GM21367 (cell line): ENCODE data around the gene IRAK3.
A peak's percentile ranks its signal among the peaks of the same experiment; 100 is the strongest.

ENCODE experiments used
- ATAC-seq: cut with Tn5 transposase; IDR thresholded peaks from one replicate; pipeline ENCODE4 v1.9.1; 2021; ENCODE audit not compliant: unreplicated experiment

The IRAK3 gene, protein sequence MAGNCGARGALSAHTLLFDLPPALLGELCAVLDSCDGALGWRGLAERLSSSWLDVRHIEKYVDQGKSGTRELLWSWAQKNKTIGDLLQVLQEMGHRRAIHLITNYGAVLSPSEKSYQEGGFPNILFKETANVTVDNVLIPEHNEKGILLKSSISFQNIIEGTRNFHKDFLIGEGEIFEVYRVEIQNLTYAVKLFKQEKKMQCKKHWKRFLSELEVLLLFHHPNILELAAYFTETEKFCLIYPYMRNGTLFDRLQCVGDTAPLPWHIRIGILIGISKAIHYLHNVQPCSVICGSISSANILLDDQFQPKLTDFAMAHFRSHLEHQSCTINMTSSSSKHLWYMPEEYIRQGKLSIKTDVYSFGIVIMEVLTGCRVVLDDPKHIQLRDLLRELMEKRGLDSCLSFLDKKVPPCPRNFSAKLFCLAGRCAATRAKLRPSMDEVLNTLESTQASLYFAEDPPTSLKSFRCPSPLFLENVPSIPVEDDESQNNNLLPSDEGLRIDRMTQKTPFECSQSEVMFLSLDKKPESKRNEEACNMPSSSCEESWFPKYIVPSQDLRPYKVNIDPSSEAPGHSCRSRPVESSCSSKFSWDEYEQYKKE

DNA sequence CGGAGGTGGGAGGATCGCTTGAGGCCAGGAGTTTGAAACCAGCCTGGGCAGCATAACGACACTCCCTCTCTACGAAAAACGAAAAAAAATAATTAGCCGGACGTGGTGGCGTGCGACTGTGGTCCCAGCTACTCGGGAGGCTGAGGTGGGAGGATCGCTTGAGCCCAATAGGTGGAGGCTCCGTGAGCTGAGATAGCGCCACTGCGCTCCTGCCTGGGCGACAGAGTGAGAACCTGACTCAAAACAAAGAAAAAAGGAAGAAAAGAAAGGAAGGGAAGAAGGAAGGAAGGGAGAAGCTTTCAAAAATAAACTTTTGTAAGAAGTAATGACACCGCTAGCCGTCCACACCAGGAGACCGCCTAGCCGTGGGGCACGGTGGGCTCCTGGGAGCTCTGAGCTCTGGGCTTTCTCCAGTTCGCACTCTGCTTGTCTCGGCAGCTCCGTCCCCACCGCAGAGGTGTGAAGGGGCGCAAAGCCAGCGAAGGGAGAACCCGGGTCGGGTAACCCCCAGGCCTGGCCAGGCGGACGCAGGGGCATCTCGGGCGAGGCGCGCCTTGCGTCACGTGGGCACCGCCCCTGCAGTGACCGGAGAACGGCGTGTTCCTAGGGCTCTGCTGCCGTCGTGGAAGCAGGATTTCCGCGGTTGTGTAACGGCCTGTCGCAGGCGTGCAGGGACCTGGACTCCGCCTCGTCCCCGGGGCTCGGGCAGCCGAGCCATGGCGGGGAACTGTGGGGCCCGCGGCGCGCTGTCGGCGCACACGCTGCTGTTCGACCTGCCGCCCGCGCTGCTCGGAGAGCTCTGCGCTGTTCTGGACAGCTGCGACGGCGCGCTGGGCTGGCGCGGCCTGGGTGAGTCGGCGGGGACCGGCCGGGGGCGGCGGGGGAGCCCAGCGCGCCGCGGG lies at the start of gene IRAK3:
Gene IRAK3 (plus strand): TSS at position 631 of the 902 bp plus-strand sequence. CDS start 86 bp downstream, at position 717.
- peak; percentile 48 for ATAC-seq

DNA sequence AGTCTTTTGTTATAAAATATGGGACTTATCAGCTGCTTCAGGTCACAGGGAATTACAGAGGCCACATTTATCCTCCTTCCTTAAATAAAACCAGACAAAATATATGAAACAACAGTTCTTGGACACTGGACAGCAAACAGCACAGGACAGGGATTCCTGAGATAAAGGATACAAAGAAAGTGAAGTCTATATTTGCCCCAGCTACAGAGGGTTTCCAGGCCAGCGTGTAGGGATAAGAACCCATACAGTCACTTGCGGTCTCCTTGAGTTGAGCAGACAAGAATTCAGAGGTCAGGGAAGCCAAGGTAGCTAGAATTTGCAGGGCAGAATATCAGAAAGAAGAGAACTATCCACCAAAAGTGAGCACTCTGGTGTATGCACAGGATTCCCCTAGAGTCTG lies 49.7 kb upstream of the IRAK3 start:
- no peak for ATAC-seq

DNA sequence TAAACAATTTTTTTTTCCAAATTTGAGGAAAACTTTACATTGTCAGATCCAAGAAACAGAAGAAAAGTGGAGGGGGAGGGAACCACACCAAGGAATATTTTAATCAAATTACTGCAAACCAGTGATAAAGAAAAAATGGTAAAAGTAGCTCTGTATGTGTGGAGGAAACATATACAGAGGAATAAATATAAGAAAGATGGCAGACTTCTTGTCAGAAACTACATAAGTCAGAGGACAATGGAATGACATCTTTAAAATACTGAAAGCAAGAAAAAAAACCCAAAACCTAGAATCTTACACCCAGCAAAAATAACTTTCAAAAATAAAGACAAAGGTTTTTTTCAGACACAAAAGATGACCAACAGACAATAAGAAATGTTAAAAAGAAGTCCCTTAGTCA lies 48.3 kb upstream of the IRAK3 start:
- ATAC-seq, result no peak

DNA sequence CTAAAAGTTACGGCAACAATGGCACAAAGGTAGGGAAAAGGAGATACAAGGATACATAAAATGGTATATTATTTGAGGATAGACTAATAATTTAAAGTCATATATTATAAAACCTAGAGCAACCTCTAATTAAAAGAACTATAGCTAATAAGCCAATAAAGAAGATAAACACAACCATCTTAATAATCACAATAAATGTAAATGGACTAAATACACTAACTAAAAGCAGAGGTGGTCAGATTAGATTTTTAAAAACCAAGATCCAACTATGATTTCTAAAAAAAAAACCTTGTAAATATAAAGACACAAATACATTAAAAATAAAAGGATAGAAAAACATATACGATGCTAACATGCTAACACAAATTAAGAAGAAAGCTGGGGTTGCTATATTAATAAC lies 47.7 kb upstream of the IRAK3 start:
- no peak for ATAC-seq

DNA sequence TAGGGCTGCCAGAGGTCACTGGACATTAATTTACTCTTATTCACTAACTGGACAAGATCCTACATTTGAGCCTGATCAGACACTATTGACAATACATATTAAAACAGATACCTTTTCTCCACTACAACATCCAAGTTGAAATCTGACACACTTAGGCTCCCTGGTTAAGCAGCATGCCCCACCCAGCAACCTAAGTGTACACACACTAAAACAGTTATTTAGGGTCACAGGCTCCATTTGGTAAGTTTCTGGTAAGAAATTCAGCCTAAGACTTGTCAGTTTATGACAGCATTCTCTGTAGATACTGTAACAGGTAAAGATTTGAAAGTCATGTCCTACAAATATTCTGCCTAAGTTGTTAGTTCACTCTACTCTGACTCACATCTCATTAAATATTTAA lies 46.2 kb upstream of the IRAK3 start:
- ATAC-seq, result no peak

DNA sequence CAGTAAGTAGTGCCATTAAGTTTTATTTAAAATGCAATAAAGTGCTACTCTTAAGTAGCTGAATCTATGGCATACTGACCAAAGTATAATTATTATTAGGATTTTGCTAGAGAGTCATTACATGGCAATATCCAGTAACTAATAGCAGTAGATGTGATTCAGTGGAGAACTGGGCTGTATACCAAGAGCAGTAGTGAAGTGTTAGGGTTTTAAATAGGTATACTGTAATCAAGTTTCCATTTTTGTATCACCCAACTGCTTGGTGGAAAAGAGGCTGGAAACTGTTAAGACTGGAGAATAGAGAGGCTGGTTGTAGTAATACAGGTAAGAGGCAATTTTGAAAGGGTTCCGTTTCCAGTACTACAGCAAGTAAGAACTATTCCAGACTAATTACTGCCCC lies 45.1 kb upstream of the IRAK3 start:
- ATAC-seq, result no peak

DNA sequence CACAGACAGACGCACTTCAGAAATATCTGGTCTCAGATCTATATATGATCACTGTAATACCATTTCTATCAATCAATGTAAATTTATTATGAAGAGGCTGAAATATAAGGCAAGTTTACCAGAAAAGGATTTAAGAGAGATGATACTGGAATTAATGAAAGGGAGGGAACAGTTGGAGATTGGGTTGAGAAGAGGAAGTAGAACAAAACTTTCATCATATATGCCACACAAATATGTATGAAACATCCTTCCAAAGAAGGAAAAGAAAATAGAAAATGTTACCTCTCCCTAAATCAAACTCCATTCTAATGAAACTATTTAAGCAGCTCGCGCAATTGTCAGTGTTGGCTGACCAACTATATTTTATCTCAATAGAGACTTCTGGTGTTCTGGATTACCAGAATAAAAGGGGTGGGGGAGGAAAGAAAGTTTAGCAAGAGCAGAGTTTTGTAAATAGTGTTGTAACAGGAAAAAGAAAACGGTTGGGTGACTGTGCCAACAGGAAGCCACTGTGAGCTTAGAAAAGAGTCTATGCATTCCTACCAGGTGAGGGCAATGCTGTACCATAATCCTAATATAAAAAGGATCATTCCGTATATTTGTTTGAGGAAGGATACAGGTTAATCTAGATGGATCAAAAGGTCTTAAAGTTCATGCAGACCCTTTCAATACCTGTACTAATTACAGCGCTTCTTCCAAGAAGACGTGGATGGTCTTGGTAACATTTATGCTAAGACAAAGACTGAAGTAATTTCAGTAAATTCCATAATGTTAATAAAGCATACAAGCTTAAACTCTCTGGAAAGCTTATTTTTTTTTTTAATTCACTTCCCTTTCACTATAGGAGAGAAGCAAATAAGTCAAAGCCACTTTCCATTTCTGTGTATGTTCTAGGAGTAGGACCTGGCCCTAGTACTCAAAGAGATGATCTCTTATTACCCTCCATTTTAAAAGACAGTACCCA lies 43.9 kb upstream of the IRAK3 start:
- ATAC-seq, result no peak

DNA sequence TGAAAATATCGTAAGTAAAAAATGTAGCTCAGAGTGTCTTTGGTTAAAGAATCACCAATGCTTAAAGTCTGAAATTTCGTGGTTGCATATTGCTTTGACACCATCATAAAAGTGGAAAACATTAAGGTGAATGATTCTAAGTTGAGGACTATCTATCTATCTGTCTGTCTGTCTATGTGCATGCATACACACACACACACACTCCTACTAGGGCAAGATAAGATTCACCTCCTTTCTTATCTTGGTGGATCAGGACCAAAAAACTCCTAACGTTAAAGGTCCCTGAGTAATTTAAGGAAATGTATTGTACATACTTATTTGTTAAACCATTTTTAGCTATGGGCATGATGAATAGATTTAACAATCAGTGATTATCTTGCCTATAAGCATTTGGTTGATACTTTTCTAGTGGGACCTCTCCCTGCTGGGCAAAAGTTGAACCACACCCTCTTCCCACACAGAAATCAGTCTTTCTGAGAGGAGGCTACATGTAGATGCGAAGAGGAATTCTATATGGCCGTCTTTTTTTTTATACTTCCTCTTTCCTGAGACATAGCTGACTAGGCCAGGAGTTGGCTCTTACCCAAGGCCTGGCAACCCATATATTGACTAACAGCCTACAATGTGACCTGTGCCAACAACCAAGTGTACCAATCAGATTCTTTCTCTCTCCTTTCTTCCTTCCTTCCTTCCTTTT lies 39.2 kb upstream of the IRAK3 start:
- ATAC-seq, result no peak

DNA sequence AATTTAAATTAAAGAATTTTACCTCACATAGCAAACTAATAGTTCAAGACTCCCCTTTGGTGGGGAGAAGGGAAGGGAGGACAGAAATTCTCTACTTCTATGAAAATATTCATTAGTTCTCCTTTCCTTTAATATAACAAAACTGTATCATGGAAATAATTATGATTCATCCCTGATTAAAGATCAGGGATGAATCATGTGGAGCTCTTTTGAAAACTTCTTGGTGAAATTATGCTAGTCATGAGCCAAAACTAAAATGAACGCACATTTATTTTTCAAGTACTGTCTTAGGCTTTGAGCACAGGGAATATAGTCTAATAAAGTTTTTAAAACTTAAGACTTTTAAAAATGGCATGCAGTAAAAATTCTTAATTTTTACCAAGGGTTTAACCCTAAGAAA lies 36.3 kb upstream of the IRAK3 start:
- no peak for ATAC-seq

DNA sequence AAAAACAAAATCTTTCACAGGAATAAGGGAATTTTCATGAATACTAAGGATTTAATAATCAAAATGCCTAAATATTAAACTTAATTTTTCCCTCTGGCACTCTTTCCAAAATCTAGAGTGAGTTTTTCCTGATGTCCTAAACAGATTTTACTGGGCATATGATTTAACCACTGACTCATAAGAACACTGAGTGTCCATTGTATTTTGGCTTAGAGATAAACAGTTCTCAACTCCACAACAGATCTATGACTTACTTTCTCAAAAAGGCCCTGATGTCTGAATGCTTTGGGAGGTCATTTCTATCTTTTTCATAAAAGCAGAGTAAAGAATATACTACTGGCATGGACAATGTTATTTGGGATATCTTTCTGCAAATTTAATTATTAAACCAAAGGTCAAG lies 34.2 kb upstream of the IRAK3 start:
- ATAC-seq, result no peak

DNA sequence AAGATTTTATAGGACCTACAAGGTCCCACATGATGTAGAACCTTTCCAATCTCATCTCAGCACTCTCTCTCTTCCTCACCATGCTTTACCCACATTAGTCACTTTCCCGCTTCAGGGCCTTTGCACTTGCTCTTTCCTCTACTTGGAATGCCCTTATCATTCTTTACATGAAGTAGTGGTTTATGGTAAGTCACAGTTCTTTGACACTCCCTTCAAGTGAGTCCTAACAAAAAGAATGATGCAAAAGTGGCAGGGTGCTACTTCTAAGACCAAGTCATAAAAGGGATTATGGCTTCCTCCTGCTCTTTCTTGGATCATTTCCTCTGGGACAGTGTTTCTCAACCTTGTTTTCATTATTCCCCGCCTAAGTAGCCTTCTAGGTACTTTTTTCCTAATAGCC lies 32.4 kb upstream of the IRAK3 start:
- no peak for ATAC-seq

DNA sequence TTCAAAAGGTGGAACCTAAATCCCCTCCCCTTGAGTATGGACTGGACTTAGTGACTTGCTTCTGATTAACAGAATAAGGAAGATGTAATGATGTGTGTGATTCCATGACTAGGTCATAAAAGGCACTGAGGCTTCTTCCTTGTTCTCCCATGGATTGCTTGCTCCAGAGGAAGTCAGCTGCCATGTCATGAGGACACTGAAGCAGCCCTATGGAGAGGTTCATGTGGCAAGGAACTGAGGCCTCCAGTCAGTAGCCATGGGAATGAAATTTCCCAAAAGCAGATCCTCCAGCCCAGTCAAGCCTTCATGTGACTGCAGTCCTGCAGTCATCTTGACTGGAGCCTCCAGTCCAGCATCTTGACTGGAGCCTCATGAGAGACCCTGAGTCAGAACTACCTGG lies 29.9 kb upstream of the IRAK3 start:
- no peak for ATAC-seq

DNA sequence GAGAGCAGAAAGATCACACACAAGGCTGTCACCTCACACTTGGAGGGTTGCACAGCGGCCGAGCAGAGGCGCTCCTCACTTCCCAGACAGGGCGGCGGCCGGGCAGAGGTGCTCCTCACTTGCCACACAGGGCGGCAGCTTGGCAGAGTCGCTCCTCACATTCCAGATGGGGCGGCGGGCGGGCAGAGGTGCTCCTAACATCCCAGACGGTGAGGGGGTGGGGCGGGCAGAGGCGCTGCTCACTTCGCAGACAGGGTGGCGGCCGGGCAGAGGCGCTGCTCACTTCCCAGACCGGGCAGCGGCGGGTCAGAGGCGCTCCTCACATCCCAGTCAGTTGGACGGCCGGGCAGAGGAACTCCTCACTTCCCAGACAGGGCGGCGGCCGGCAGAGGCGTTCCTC lies 28.3 kb upstream of the IRAK3 start:
- no peak for ATAC-seq

DNA sequence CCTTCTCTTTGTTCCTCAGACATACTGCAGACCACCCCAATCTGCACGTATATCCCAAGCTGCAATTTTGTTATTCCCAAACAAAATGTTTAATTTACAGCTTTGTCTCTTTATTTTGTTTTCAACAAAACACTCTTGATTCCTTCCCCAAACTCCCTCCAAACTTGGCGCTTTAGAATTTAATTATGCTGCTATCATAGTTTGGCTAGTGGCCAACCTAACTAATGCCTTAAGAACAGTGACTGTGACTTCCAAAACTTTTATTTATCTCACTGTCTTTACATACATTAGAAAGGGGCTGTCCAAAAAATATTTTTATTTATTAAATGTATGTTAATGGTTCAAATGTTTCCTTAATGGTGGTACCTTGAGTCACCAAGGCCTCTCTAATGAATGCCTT lies 26.3 kb upstream of the IRAK3 start:
- no peak for ATAC-seq

DNA sequence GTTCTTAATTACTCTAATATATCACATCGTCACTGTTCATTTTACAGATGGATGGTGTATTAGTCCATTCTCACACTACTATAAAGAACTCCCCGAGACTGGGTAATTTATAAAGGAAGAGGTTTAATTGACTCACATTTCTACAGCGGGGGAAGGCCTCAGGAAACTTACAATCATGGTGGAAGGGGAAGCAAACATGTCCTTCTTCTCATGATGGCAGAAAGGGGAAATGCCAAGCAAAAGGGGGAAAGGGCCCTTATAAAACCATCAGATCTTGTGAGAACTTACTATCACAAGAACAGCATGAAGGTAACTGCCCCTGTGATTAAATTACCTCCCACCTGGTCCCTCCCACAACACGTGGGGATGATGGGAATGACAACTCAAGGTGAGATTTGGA lies 25.7 kb upstream of the IRAK3 start:
- no peak for ATAC-seq

DNA sequence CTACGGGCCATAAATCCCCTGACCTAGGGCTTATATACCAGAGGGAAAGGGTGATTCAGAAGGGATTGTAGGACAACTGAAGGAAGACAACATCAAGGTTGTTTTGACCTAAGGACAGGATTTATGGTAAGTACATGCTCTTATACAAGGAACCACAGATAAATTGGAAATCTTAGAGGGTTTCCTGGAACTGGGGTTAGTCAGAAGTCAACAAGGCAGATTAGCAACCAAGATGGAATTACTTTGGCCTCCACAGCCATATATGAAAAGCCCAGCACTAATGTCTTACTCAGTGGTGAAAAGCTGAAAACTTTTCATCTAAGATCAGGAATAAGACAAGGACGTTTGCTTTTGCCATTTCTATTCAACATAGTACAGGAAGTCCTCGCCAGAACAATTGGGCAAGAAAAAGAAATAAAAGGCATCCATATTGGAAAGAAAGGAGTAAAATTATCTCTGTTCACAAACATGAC lies 24.6 kb upstream of the IRAK3 start:
- ATAC-seq, result no peak

DNA sequence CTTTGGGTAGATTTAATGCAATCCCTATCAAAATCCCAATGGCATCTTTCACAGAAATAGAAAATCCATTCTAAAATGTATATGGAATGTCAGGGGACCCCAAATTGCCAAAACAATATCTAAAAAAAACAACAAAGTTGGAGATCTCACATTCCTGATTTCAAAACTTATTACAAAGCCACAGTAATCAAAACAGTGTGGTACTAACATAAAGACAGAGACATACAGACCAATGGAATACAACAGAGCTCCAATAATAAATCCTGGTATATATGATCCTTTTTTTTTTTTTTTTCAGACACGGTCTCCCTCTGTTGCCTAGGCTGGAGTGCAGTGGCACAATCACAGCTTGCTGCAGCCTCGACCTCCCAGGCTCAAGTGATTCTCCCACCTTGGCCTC lies 23.9 kb upstream of the IRAK3 start:
- no peak for ATAC-seq

DNA sequence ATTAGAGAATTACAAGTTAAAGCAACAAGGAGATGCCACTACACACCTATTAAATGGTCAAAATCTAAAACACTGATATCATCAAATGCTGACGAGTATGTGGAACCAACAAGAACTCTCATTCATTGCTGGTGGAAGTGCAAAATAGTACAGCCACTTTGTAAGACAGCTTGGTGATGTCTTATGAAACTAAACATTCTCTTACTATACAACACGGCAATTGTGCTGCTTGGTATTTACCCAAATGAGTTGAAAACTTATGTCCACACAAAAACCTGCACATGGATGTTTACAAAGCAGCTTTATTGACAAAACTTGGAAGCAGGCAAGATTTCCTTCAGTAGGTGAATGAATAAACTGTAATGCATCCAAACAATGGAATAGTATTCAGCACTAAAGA lies 22.5 kb upstream of the IRAK3 start:
- ATAC-seq, result no peak

DNA sequence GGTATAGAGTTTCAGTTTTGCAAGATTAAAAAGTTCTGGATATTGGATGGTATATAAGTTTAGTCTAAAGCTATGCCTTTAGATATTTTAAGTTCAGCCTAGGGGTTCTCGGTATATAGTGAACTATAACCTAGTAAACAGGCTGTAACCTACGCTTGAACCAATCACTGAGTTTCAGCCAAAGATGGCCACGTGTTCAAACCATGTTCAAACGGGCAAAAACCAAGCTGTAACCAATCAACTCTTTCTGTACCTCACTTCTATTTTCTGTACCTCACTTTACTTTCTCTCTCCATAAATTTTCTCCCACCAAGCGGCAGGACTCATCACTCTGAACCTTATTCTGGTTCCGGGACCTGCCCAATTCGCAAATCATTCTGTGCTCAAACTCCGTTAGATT lies 20.6 kb upstream of the IRAK3 start:
- no peak for ATAC-seq
